Activated CD8-positive, alpha-beta T cell treated with anti-CD3 and anti-CD28 coated beads for 36 hours (primary cell): ENCODE results near the gene MGA. TPM values are rescaled to one million over a fixed set of nuclear protein-coding genes. Genes with fewer than 3 reads are reported as not detected.

Experiments
- ATAC-seq: fragments of 200-7000 bp; cut with Tn5 transposase; one replicate; pipeline ENCODE4 v1.10.0; 2021; ENCODE audit warnings: mild to moderate bottlenecking, moderate library complexity
- CTCF ChIA-PET: fragments of 350-600 bp; sonication (Branson Sonifier 250); formaldehyde crosslinking; loops from one replicate; lab custom pipeline; 2021; ENCODE audit warnings: antibody characterized with exemption; lab: Charles Lee
- POLR2A ChIA-PET: fragments of 350-600 bp; sonication (Branson Sonifier 250); formaldehyde crosslinking; loops from one replicate; lab custom pipeline; 2021; ENCODE audit warnings: antibody characterized with exemption; lab: Charles Lee
- DNase-seq: peaks from one replicate; pipeline ENCODE4 v3.0.0-alpha.2; 2020
- H3K27ac Mint-ChIP-seq: one replicate; pipeline ENCODE4 v1.8.0; 2021; ENCODE audit warnings: mild to moderate bottlenecking, mixed read lengths
- H3K27me3 Mint-ChIP-seq: one replicate; pipeline ENCODE4 v1.8.0; 2021; ENCODE audit warnings: mixed read lengths
- H3K36me3 Mint-ChIP-seq: one replicate; pipeline ENCODE4 v1.8.0; 2021; ENCODE audit warnings: low read depth, mixed read lengths
- H3K4me1 Mint-ChIP-seq: one replicate; pipeline ENCODE4 v1.8.0; 2021; ENCODE audit warnings: low read depth, mixed read lengths
- H3K4me3 Mint-ChIP-seq: one replicate; pipeline ENCODE4 v1.8.0; 2021; ENCODE audit warnings: mild to moderate bottlenecking, moderate library complexity, mixed read lengths
- H3K9me3 Mint-ChIP-seq: one replicate; pipeline ENCODE4 v1.8.0; 2021; ENCODE audit warnings: mixed read lengths
- CTCF ChIP-seq: fragments of 200-600 bp; IDR thresholded peaks from one replicate; pipeline ENCODE4 v1.8.0; 2022; ENCODE audit warnings: antibody characterized with exemption, mild to moderate bottlenecking
- intact Hi-C: fragments of 100-400 bp; cut with micrococcal nuclease; formaldehyde crosslinking; loops from one replicate; pipeline ENCODE4 v1.10.0; 2022
- total RNA-seq, 2 experiments: library from RNA; stranded (reverse); gene quantifications; one replicate each; pipeline ENCODE4 v1.2.3, GENCODE V29; 2021

Gene MGA
- total RNA-seq, 2 experiments from 2014 or later, result 30.7 to 32.6 TPM

GRCh38 chr15:41782371-41783282, 122.4 kb downstream of the MGA start:
- no peaks in the 10 kb centered on the region for H3K9me3 Mint-ChIP-seq
- intact Hi-C loops, result no loop called here
- TF ChIP-seq CTCF, result no peak
- ATAC-seq, result no peak
- H3K4me3 Mint-ChIP-seq, result no peak overlapping the region
- ChIA-PET POLR2A (interaction anchor here (1.0 kb wide), 1 partner anchor 9 kb away, joined by 6 read pairs; the partner anchor contains the start of gene MAPKBP1), CTCF (interaction anchor here (1.1 to 3.1 kb wide), 3 partner anchors 9 to 122 kb away, joined by 4 to 20 read pairs (median 19); partner anchors contain the start of gene MAPKBP1)
- DNase-seq, result no peak
- H3K4me1 Mint-ChIP-seq, result peaks cover 36% of the 10 kb centered on the region
- no peak overlapping the region for H3K27ac Mint-ChIP-seq
- H3K36me3 Mint-ChIP-seq, result peaks cover 6% of the 10 kb centered on the region
- H3K27me3 Mint-ChIP-seq, result no peaks in the 10 kb centered on the region

- TF ChIP-seq CTCF, result no peak
- intact Hi-C loops, result no loop called here
- H3K4me1 Mint-ChIP-seq, result peaks cover 31% of the 10 kb centered on the region
- no peak overlapping the region for H3K27ac Mint-ChIP-seq
- ChIA-PET CTCF (interaction anchor here (1.1 to 3.1 kb wide), 5 partner anchors 7 to 122 kb away, joined by 3 to 20 read pairs (median 6); partner anchors contain the start of gene MAPKBP1), POLR2A (interaction anchor here (1.0 kb wide), 1 partner anchor 9 kb away, joined by 6 read pairs; the partner anchor contains the start of gene MAPKBP1)
- DNase-seq, result no peak
- no peaks in the 10 kb centered on the region for H3K9me3 Mint-ChIP-seq
- peaks cover 6% of the 10 kb centered on the region for H3K36me3 Mint-ChIP-seq
- H3K27me3 Mint-ChIP-seq, result no peaks in the 10 kb centered on the region
- ATAC-seq, result no peak
- no peak overlapping the region for H3K4me3 Mint-ChIP-seq
These were observed 123.1 kb downstream of the MGA start for GRCh38 chr15:41783296-41783695.

- Mint-ChIP-seq H3K36me3 (peaks cover 4% of the 10 kb centered on the region), H3K27ac (no peak overlapping the region)
These were observed 128.1 kb downstream of the MGA start for GRCh38 chr15:41788262-41788661.

GRCh38 chr15:41789236-41789635, 129.0 kb downstream of the MGA start:
- Mint-ChIP-seq H3K4me1 (peaks cover 35% of the 10 kb centered on the region), H3K27me3 (no peaks in the 10 kb centered on the region)
- POLR2A ChIA-PET, result interaction anchor here (1.1 kb wide), 1 partner anchor 11 kb away, joined by 4 read pairs; no protein-coding TSS in a partner anchor

More at GRCh38 chr15:41788262-41788661, 128.1 kb downstream of the MGA start:
- no peak for ATAC-seq
- Mint-ChIP-seq H3K4me3 (no peak overlapping the region), H3K27me3 (no peaks in the 10 kb centered on the region), H3K9me3 (no peaks in the 10 kb centered on the region), H3K4me1 (peaks cover 35% of the 10 kb centered on the region)
- CTCF ChIA-PET, result interaction anchor here (5.9 to 7.8 kb wide), 2 partner anchors 14 to 24 kb away, joined by 39 to 44 read pairs; partner anchors contain the start of gene MAPKBP1
- DNase-seq, result no peak
- TF ChIP-seq CTCF, result no peak
- POLR2A ChIA-PET, result no interaction called here
- intact Hi-C loops, result no loop called here

More at GRCh38 chr15:41789236-41789635, 129.0 kb downstream of the MGA start:
- intact Hi-C loops, result no loop called here
- Mint-ChIP-seq H3K4me3 (no peak overlapping the region), H3K27ac (no peak overlapping the region), H3K36me3 (peaks cover under 1% of the 10 kb centered on the region), H3K9me3 (no peaks in the 10 kb centered on the region)
- ATAC-seq, result no peak
- no peak for TF ChIP-seq CTCF
- CTCF ChIA-PET, result interaction anchor here (1.3 to 7.8 kb wide), 3 partner anchors 15 to 185 kb away, joined by 3 to 44 read pairs (median 39); partner anchors contain the start of gene MAPKBP1
- no peak for DNase-seq
